ENCODE results near the gene SLC66A2.

SLC66A2 gene

GRCh38 chr18:79949697-79950487 lies 1.6 kb downstream of the SLC66A2 start:
- DNase-seq: no peak

- DNase-seq: no peak
These were observed 2.6 kb downstream of the SLC66A2 start for GRCh38 chr18:79948719-79949411.

- no peak for DNase-seq
These were observed 3.4 kb downstream of the SLC66A2 start for GRCh38 chr18:79947881-79948610.

GRCh38 chr18:79947054-79947755 lies 4.2 kb downstream of the SLC66A2 start:
- no peak for DNase-seq

GRCh38 chr18:79945118-79946042 lies 6.1 kb downstream of the SLC66A2 start:
- DNase-seq: no peak

GRCh38 chr18:79944746-79945117 lies 6.7 kb downstream of the SLC66A2 start:
- no peak for DNase-seq

GRCh38 chr18:79944126-79944731 lies 7.2 kb downstream of the SLC66A2 start:
- DNase-seq: no peak

DNA sequence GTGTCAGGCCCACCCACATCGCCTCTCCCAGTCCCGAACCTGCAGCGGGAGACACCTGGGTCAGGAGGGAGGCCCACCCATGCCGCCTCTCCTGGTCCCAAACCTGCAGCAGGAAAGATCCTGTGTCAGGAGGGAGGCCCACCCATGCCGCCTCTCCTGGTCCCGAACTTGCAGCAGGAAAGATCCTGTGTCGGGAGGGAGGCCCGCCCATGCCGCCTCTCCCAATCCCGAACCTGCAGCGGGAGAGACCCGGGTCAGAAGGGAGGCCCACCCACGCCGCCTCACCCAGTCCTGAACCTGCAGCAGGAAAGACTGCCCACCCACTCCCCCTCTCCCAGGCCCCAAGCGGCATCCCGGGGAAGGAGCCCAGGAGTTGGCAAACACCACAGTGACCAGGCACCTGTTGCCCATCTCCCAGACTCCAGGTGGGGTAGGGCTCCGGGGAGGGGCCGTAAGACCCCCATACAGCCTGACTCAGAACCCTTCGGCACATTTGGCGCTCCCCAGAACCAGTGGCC lies 7.8 kb downstream of the SLC66A2 start:
- no peak for DNase-seq

GRCh38 chr18:79942786-79943607 lies 8.5 kb downstream of the SLC66A2 start:
- DNase-seq: no peak

DNA sequence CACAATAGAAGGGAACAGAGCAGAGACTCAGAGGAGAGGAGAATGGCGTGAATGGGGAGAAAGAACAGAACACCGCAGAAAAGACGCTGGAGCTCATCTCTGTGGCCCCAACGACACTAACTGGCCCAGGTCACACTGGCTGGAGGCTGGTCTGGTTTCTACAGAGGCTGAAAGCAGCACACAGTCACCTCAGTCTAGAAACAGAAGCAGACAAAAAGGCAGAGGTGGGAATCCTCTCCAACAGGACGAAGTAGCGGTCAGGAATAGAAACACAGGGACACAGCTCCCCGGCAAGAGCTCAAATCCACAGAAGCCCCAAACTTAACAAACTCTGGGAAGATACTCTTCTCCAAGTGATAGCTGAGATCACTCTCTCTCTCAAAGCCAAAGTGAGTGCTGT lies 9.2 kb downstream of the SLC66A2 start:
- no peak for DNase-seq

- no peak for DNase-seq
These were observed 9.9 kb downstream of the SLC66A2 start for GRCh38 chr18:79941473-79942119.

DNA sequence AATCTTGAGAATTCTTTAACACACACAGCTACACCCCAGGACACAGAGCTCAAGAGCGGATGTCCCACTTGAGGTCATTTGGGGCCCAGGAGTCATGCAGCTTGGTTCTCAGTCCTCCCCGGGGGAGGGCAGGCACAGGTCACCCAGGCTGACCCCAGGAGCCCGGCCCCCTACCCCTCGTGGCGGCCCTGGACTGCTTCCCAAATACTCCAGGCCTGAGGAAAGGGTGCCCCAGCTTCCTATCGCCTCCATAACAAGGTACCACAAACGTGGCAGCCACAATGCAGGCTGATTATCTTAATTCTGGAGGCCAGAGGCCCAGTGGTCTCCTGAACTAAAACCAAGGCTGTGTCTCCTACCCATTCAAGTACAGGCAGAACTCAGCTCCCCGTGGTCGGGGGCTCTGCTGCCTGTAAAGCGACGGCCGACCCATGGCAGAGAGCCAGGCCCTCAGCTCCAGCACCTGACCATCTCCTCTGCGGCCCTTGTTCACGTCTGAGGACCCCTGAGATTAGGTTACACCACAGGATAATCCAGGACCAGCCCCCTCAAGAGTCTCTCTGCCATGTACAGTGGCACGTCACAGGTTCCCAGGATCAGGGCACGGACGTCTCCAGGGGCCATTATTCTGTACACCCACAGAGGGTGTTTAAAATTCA lies 10.5 kb downstream of the SLC66A2 start:
- DNase-seq: no peak

GRCh38 chr18:79940126-79940813 lies 11.2 kb downstream of the SLC66A2 start:
- DNase-seq: no peak

DNA sequence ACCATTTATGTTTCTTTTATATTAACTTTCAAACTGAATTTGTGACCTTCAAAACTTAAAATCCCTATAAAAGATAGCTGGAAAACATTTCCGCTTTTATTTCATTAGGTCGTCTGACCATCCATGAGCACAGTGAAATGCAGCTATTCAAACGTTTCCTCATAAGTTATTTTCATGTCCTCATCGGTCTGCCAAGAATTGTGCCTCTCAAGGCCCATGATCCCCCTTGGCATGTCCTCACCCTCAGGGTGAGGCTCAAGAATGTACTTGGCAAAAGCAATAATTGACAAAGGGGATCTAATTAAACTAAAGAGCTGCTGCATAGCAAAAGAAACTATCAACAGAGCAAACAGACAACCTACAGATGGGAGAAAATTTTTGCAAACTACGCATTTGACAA lies 12.4 kb downstream of the SLC66A2 start:
- no peak for DNase-seq

DNA sequence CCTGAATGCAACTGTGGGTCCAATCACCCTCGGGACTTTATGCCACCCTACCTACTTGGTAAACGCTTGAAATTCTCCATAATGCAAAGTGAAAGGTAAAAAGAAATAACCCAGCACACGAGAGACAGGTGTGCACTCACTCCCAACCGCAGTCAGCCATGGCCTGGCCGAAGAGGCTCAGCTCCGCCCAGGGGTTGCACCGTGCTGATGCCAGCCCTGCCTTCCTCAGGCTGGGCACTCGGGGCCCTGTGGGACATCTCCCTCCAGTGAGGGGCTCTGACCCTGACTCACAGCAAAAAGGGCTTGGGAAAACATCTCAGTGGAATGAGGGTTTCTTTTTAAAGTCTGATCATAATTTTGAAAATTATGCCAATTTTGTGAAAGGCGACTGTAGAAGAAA lies 13.3 kb downstream of the SLC66A2 start:
- no peak for DNase-seq

- no peak for DNase-seq
These were observed 14.2 kb downstream of the SLC66A2 start for GRCh38 chr18:79937103-79937860.

DNA sequence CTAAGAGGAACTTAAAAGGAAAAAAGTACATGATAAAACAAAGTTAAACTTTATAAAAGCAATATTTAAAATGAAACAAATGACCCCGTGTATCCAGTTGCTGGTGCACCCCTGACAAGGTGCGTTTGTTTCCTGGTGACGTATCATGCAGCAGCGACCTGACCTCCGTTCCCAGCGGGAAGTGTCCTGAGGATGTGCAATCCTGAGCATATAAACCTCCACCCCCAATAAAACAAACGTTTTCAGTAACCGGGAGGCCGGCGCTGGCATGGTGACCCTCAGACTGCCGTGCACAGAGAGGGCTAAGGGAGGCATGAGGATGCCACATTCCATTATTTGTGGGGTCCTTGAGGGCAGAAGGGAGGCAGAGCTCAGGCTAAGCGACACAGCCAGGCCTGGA lies 14.8 kb downstream of the SLC66A2 start:
- DNase-seq: no peak

DNA sequence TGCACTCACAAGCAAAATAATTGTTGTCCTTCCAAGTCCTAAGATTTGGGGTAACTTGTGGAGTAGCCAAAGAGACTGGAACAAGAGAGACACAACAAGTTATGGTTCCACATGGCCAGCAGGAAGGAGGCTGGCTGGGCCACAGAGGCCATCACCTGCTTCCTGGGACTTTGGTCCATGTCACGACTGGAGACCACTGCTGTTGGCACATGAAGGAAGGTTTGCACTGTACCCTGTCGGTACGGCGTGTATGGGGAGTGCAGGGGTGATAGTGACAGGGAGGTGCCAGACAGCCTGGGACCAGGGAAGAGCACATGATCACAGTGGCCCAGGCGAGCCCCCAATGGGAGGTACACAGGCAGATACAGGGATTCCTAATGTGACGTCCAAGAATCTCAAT lies 15.5 kb downstream of the SLC66A2 start:
- DNase-seq: no peak
